CD4-positive, alpha-beta T cell treated with Interleukin-1 beta for 1 hour (primary cell): ENCODE results near the gene METTL4.

ENCODE experiments used
- DNase-seq, 2 donors: peaks; one replicate each; pipeline ENCODE4 v3.0.0-alpha.2; 2020 to 2022

Gene METTL4

DNA sequence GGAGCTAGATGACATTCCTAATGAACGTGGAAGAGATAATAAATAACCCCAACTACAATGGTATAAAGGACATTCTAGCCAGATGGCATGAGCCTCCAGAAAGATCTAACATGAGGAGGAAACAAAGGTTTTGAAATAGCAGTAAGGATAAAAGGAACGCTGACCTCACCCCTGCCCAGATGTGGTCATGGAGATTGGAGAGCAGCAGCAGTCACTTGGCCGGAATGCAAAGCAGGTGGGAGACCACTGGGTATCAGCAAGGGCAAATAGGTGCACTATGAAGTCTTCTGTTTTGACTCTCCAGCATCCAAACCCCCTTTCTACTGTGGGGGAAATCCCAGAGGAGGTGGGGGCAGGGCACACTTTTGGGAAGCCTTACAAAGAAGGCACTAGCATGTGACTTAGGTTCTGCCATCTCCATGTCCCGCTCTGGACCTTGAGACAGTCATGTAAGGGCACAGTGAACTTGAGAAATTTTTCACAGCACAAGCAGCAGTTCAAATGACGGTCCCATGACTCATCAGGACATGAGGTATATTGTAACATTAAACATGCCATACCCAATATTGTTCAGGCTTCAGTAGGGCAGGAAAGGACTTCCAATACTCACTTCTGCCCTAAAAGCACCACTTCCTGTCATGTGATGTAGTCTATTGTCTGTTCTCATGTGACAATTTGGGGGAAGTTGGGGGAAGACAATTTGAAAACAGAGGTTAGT lies 55.2 kb downstream of the METTL4 start:
- peak; percentile 18 to 23 for DNase-seq

GRCh38 chr18:2515171-2515787 lies 56.0 kb downstream of the METTL4 start:
- DNase-seq = no peak

- no peak for DNase-seq
Observed at GRCh38 chr18:2513616-2514015, 57.7 kb downstream of the METTL4 start.

GRCh38 chr18:2512059-2512458 lies 59.2 kb downstream of the METTL4 start:
- no peak for DNase-seq

- DNase-seq = no peak
Observed at GRCh38 chr18:2511451-2511850, 59.9 kb downstream of the METTL4 start.

- no peak for DNase-seq
Observed at GRCh38 chr18:2510416-2510815, 60.9 kb downstream of the METTL4 start.

GRCh38 chr18:2508678-2509077 lies 62.6 kb downstream of the METTL4 start:
- no peak for DNase-seq

DNA sequence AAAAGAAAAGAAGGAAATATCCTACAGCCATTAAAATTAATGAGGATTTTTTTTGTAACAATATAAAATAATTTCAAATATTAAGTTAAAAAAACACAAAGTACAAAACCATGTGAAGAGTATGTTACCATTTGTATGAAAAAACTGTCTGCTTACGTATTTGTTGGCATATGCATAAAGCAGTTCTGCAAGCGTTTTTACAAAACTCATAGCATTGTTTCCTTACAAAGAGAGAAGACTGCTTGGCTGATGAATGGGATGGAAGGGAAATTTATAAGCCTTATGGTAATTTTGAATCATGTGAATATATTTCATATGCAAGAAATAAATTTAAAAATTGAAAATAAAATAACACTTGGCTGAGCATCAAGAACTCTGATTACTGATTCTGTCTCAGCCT lies 63.1 kb downstream of the METTL4 start:
- DNase-seq = no peak

DNA sequence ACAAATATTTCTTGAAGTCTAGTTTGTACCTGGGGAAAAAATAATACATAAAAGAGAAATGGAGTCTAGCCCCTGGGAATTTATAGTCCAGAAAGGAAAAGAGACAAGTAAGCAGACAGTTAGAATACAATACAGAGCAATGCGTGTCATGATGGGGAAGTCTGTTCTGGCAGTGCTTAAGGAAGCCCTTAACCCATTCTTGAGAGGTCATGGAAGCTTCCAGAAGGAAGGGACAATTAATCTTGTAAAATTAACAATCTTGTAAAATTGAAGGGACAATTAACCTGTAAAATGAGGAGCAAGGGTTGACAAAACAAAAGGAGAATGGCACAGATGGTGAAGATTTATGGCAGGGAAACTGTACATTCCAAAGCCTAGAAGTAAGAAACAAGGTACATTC lies 66.7 kb downstream of the METTL4 start:
- DNase-seq = no peak

- DNase-seq = no peak
Observed at GRCh38 chr18:2502880-2503279, 68.4 kb downstream of the METTL4 start.

DNA sequence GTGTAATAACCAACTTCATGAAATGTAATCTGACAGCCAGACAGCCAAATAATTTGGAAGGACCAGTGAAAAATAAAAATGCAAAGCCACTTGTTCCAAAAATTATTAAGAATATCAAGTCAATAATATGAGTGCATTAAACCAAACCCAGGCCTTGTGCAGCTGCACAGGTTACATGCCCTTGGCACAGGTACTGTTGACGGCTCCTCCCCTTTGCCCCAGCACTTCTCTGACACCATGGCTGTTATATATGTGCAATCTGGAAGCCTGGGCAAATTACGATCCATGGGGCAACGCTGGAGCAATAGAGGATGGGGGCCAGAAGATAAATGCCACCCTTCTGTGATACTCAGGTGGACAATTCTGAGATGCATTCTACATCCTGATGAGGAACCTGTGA lies 68.9 kb downstream of the METTL4 start:
- no peak for DNase-seq

- DNase-seq = no peak
Observed at GRCh38 chr18:2497797-2498196, 73.5 kb downstream of the METTL4 start.

- no peak for DNase-seq
Observed at GRCh38 chr18:2495381-2495780, 75.9 kb downstream of the METTL4 start.

DNA sequence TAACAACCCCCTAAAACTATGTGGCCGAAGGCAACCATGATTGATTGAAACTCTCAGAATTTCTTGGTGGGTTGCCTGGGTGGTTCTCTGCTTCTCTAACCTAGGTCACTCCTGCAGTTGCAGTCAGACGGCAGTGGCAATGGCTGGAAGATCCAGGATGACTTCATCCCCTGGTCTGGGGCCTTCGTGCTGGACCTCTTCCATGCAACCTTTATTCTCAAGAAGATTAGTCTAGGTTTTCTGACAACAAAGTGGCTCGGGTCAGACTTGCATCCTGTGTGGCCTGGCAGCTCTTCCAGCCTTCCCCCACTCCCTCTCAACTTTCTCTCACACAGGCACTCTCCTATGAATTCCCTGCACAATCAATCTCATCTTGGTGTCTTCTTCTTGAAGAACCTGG lies 76.4 kb downstream of the METTL4 start:
- DNase-seq = no peak
